Activated naive CD4-positive, alpha-beta T cell (primary cell): ENCODE results near the gene DAB1.
"Not testable (repeated sequence)": the region's sequence is repeated elsewhere in the genome, so short reads cannot be mapped to it uniquely, and the experiment has no call there.

Experiments
- DNase-seq, 4 experiments: peaks; one replicate each; lab custom pipeline; 2025; lab: John Stamatoyannopoulos, UW

DAB1 gene

GRCh38 chr1:57360846-57361407 lies 62.9 kb downstream of the DAB1 start:
- no peak for DNase-seq

GRCh38 chr1:57357462-57357861 lies 66.4 kb downstream of the DAB1 start:
- DNase-seq, result no peak

- no peak for DNase-seq
Measured at GRCh38 chr1:57353654-57354053, 70.2 kb downstream of the DAB1 start.

- no peak for DNase-seq
Measured at GRCh38 chr1:57350610-57351009, 73.2 kb downstream of the DAB1 start.

- DNase-seq, result no peak
Measured at GRCh38 chr1:57348921-57349320, 74.9 kb downstream of the DAB1 start.

GRCh38 chr1:57345916-57346315 lies 77.9 kb downstream of the DAB1 start:
- no peak for DNase-seq

GRCh38 chr1:57344265-57344664 lies 79.6 kb downstream of the DAB1 start:
- DNase-seq, result no peak

- DNase-seq, result not testable (repeated sequence)
Measured at GRCh38 chr1:57343298-57343915, 80.5 kb downstream of the DAB1 start.

GRCh38 chr1:57341721-57342120 lies 82.1 kb downstream of the DAB1 start:
- DNase-seq, result no peak

- no peak for DNase-seq
Measured at GRCh38 chr1:57340334-57341070, 83.4 kb downstream of the DAB1 start.

GRCh38 chr1:57337623-57338022 lies 86.2 kb downstream of the DAB1 start:
- DNase-seq, result no peak

- DNase-seq, result no peak
Measured at GRCh38 chr1:57336793-57337192, 87.1 kb downstream of the DAB1 start.

GRCh38 chr1:57331620-57332019 lies 92.2 kb downstream of the DAB1 start:
- no peak for DNase-seq

- DNase-seq, result no peak
Measured at GRCh38 chr1:57329937-57330336, 93.9 kb downstream of the DAB1 start.

GRCh38 chr1:57329001-57329527 lies 94.8 kb downstream of the DAB1 start:
- no peak for DNase-seq

- no peak for DNase-seq
Measured at GRCh38 chr1:57327946-57328345, 95.9 kb downstream of the DAB1 start.

GRCh38 chr1:57327336-57327735 lies 96.5 kb downstream of the DAB1 start:
- DNase-seq, result no peak

GRCh38 chr1:57325536-57325935 lies 98.3 kb downstream of the DAB1 start:
- no peak for DNase-seq

GRCh38 chr1:57325117-57325516 lies 98.7 kb downstream of the DAB1 start:
- no peak for DNase-seq

GRCh38 chr1:57324388-57324787 lies 99.5 kb downstream of the DAB1 start:
- no peak for DNase-seq

GRCh38 chr1:57321776-57322175 lies 102.1 kb downstream of the DAB1 start:
- DNase-seq, result no peak

GRCh38 chr1:57319791-57320190 lies 104.1 kb downstream of the DAB1 start:
- DNase-seq, result no peak

GRCh38 chr1:57319165-57319564 lies 104.7 kb downstream of the DAB1 start:
- no peak for DNase-seq
